NB4 (cell line): ENCODE data around the gene HMGB3.

Experiments used
- DNase-seq: peaks from one replicate; pipeline ENCODE4 v3.0.0; 2010; ENCODE audit warnings: low read depth
- H3K4me3 ChIP-seq: one replicate; pipeline ENCODE4 v1.5.1; 2011; ENCODE audit warnings: mild to moderate bottlenecking, low read depth, low read length, moderate library complexity
- MYC ChIP-seq: IDR thresholded peaks from 2 replicates; pipeline ENCODE4 v1.6.1; 2011; ENCODE audit warnings: low read depth, low read length
- POLR2A ChIP-seq: IDR thresholded peaks from 2 replicates; pipeline ENCODE4 v1.6.1; 2011; ENCODE audit warnings: mild to moderate bottlenecking; ENCODE audit not compliant: insufficient read length; ENCODE audit errors: extremely low read depth
- TF ChIP-seq, protein P1 (sequence below): IDR thresholded peaks from one replicate; pipeline ENCODE4 v1.5.1; 2012; ENCODE audit warnings: low read depth, low read length
- TF ChIP-seq, protein P2 (sequence below): IDR thresholded peaks from 2 replicates; pipeline ENCODE4 v1.6.1; 2011; ENCODE audit warnings: low read depth, low read length

Gene HMGB3

DNA sequence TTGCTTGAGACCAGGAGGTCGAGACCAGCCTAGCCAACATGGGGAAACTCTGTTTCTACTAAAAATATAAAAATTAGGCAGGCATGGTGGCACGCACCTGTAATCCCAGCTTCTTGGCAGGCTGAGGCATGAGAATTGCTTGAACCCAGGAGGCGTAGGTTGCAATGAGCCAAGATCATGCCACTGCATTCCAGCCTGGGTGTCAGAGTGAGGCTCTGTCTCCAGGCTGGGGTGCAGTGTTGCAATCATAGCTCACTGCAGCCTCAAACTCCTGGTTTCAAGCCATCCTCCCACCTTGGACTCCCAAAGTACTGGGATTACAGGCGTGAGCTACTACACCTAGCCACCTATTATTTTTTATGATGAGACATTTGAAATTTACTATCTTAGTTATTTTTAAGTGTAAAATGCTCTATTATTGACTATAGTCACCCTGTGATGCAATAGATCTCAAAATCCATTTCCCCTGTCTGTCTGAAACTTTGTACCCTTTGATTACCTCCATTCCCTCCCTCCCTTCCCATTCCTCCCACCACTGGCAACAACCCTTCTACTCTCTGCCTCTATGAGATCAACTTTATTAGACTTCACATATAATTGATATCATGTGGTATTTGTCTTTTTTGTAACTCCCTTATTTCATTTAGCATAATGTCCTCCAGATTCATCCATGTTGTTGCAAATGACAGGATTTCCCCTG lies 23.4 kb downstream of the HMGB3 start:
- TF ChIP-seq, protein P1, sequence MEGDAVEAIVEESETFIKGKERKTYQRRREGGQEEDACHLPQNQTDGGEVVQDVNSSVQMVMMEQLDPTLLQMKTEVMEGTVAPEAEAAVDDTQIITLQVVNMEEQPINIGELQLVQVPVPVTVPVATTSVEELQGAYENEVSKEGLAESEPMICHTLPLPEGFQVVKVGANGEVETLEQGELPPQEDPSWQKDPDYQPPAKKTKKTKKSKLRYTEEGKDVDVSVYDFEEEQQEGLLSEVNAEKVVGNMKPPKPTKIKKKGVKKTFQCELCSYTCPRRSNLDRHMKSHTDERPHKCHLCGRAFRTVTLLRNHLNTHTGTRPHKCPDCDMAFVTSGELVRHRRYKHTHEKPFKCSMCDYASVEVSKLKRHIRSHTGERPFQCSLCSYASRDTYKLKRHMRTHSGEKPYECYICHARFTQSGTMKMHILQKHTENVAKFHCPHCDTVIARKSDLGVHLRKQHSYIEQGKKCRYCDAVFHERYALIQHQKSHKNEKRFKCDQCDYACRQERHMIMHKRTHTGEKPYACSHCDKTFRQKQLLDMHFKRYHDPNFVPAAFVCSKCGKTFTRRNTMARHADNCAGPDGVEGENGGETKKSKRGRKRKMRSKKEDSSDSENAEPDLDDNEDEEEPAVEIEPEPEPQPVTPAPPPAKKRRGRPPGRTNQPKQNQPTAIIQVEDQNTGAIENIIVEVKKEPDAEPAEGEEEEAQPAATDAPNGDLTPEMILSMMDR: no peak
- TF ChIP-seq, protein P2, sequence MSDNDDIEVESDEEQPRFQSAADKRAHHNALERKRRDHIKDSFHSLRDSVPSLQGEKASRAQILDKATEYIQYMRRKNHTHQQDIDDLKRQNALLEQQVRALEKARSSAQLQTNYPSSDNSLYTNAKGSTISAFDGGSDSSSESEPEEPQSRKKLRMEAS: no peak
- no peak for TF ChIP-seq MYC
- H3K4me3 ChIP-seq: no peak overlapping the region
- no peak for DNase-seq

DNA sequence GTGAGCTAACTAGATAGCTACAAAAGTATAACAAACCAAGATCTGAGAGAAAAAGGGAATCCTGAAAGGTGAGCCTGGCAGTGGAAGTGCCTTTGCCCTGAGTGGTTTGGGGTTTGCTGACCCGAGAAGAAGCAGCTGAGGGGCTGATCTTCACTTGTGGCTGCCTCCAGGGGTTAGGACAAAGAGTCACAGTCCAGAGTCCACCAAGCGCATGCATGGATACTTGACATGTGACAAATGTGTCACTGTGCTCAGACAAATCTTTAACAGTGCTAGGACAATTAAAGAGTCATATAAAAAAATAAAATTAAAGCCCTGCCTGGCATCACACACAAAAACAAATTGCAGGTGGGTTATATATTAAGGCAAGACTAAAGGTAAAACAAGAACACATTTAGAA lies 26.4 kb downstream of the HMGB3 start:
- no peak overlapping the region for H3K4me3 ChIP-seq
- TF ChIP-seq, protein P1: no peak
- TF ChIP-seq, protein P2: no peak
- no peak for TF ChIP-seq POLR2A
- TF ChIP-seq MYC: no peak
- no peak for DNase-seq

DNA sequence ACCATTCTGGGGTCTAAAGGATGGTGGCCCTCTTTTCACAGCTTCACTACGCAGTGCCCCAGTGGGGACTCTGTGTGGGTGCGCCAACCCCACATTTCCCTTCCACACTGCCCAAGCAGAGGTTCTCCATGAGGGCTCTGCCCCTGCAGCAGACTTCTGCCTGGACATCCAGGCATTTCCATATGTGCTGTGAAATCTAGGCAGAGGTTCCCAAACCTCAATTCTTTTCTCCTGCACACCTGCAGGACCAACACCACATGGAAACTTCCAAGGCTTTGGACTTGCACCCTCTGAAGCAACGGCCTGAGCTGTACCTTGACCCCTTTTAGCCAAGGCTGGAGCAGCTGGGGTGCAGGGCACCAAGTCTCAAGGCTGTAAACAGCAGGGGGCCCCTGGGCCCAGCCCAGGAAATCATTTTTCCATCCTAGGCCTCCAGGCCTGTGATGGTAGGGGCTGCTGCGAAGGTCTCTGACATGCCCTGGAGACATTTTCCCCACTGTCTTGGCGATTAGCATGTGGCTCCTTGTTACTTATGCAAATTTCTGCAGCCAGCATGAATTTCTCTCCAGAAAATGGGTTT lies 30.1 kb downstream of the HMGB3 start:
- H3K4me3 ChIP-seq: no peak overlapping the region
- TF ChIP-seq, protein P2: no peak
- no peak for TF ChIP-seq MYC
- no peak for TF ChIP-seq POLR2A
- TF ChIP-seq, protein P1: no peak
- DNase-seq: no peak

DNA sequence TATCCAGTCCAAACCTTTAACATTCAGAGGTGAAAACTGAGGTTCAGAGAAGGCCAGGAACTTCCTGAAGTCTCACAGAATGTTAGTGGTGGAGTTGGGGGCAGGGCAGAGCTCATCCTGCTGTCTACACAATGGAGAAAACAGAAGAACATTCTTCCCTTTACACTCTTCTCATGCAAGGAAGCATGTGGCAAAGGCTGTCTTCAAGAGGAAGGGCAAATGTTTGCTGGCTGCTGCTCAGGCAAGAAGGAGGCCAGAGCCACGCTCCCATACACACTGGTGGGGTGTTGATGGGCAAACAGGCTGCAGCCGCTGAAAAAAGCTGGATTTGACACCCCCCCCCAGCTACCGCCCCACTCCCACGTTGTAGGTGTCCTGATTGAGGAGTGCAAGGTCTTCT lies 32.5 kb downstream of the HMGB3 start:
- H3K4me3 ChIP-seq: no peak overlapping the region
- TF ChIP-seq, protein P2: no peak
- TF ChIP-seq POLR2A: no peak
- TF ChIP-seq, protein P1: no peak
- TF ChIP-seq MYC: no peak
- no peak for DNase-seq

DNA sequence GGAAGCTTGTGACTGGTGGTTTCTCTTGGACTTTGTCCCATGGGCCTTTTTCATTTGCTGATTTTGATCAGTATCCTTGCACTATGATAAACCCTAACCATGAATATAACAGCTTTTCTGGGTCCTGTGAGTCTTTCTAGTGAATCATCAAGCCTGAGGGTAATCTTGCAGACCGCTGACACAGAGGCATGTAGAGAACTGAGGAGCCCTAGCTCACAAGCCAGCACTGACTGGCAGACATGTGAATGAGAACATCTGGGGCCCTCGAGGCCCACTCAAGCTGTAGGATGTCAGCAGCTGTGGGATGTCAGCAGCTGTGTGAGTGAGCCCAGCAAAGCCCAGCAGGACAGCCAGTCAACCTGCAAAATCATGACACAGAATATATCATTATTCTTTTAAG lies 36.7 kb downstream of the HMGB3 start:
- TF ChIP-seq, protein P1: no peak
- TF ChIP-seq MYC (no peak), POLR2A (no peak)
- TF ChIP-seq, protein P2: no peak
- no peak for DNase-seq
- no peak overlapping the region for H3K4me3 ChIP-seq
